HepG2 (cell line): ENCODE measurements around the gene SHISA7. TPM values are rescaled to one million over a fixed set of nuclear protein-coding genes. Genes with fewer than 3 reads are reported as not detected.

ENCODE experiments used
- AFF4 ChIP-seq: sonication (generic); formaldehyde crosslinking; IDR thresholded peaks from 2 replicates; pipeline ENCODE4 v1.4.0; 2020; ENCODE audit warnings: missing genetic modification reagents
- DMAP1 ChIP-seq: IDR thresholded peaks from 2 replicates; pipeline ENCODE4 v1.6.1; 2016
- KLF13 ChIP-seq: sonication (generic); formaldehyde crosslinking; IDR thresholded peaks from 2 replicates; pipeline ENCODE4 v1.4.0; 2020; ENCODE audit warnings: mild to moderate bottlenecking, missing genetic modification reagents
- REPIN1 ChIP-seq: sonication (generic); formaldehyde crosslinking; IDR thresholded peaks from 2 replicates; pipeline ENCODE4 v1.8.0; 2022; ENCODE audit warnings: missing genetic modification reagents, low read depth, mild to moderate bottlenecking, borderline replicate concordance
- REXO4 ChIP-seq: sonication (generic); formaldehyde crosslinking; IDR thresholded peaks from 2 replicates; pipeline ENCODE4 v1.8.0; 2022; ENCODE audit warnings: missing genetic modification reagents, mild to moderate bottlenecking, borderline replicate concordance
- SAP130 ChIP-seq: IDR thresholded peaks from 2 replicates; pipeline ENCODE4 v1.6.1; 2016; ENCODE audit warnings: low read depth
- SIX4 ChIP-seq: sonication (generic); formaldehyde crosslinking; IDR thresholded peaks from 2 replicates; pipeline ENCODE4 v1.4.0; 2020; ENCODE audit warnings: missing genetic modification reagents
- SMAD3 ChIP-seq: sonication (generic); formaldehyde crosslinking; IDR thresholded peaks from 2 replicates; pipeline ENCODE4 v1.4.0; 2020; ENCODE audit warnings: missing genetic modification reagents
- ZBTB21 ChIP-seq: sonication (generic); formaldehyde crosslinking; IDR thresholded peaks from 2 replicates; pipeline ENCODE4 v1.4.0; 2020; ENCODE audit warnings: missing genetic modification reagents
- ZNF225 ChIP-seq: sonication (generic); formaldehyde crosslinking; IDR thresholded peaks from 2 replicates; pipeline ENCODE4 v1.4.0; 2020; ENCODE audit warnings: mild to moderate bottlenecking, missing genetic modification reagents
- ZNF614 ChIP-seq: IDR thresholded peaks from 2 replicates; pipeline ENCODE4 v1.6.1; 2018; ENCODE audit warnings: missing biosample characterization, missing genetic modification reagents, inconsistent platforms, borderline replicate concordance
- ZNF619 ChIP-seq: sonication (generic); formaldehyde crosslinking; IDR thresholded peaks from 2 replicates; pipeline ENCODE4 v1.4.0; 2020; ENCODE audit warnings: mild to moderate bottlenecking, missing genetic modification reagents
- polyA plus RNA-seq, 8 experiments: library from polyadenylated mRNA; depleted of rRNA in 3 of 8; stranded (reverse) in 7 of 8; unstranded in 1 of 8; fragments of >200 nt; fragmentation: Illumina TruSeq in 4 of 8; extraction: Trizol in 4 of 8; gene quantifications; 2 replicates each; pipeline versions ENCODE4 v1.2.1 to v1.2.3, GENCODE V29; 2011 to 2016; ENCODE audit warnings: low read depth in 4 of 8, missing spikeins in 1 of 8, mixed read lengths in 1 of 8; ENCODE audit not compliant: insufficient read depth in 1 of 8
- total RNA-seq, 5 experiments: library from RNA; depleted of rRNA; stranded (reverse); fragments of >200 nt; fragmentation: Illumina TruSeq; extraction: Trizol; gene quantifications; 2 replicates each; pipeline ENCODE4 v1.2.3, GENCODE V29; 2016; ENCODE audit warnings: low read depth in 1 of 5
- TF ChIP-seq, protein P1 (sequence below): sonication (generic); formaldehyde crosslinking; IDR thresholded peaks from 2 replicates; pipeline ENCODE4 v1.4.0; 2020; ENCODE audit warnings: missing genetic modification reagents, borderline replicate concordance
- TF ChIP-seq, protein P2 (sequence below): sonication (generic); formaldehyde crosslinking; IDR thresholded peaks from 2 replicates; pipeline ENCODE4 v1.4.0; 2020; ENCODE audit warnings: missing genetic modification reagents, borderline replicate concordance
- TF ChIP-seq, protein P3 (sequence below): sonication (generic); formaldehyde crosslinking; IDR thresholded peaks from 2 replicates; pipeline ENCODE4 v1.5.0; 2020; ENCODE audit warnings: missing genetic modification reagents
- TF ChIP-seq, protein P4 (sequence below): sonication (generic); formaldehyde crosslinking; IDR thresholded peaks from 2 replicates; pipeline ENCODE4 v1.5.1; 2020; ENCODE audit warnings: mild to moderate bottlenecking, moderate library complexity, missing genetic modification reagents

SHISA7 gene
- total and polyA plus RNA-seq, 2 of the 13 experiments (the other 11 are each of a cell fraction or from before 2014, with no cell fraction given): not detected

GRCh38 chr19:55461259-55461973 is 18.3 kb upstream of the SHISA7 start, which contains the start of gene ISOC2 (continued):
- 0 out of 2 replicates have a peak, but pooled peaks have one; percentile 17 for TF ChIP-seq AFF4 (CRISPR knock-in tag)
- peak; percentile 80 for TF ChIP-seq SAP130 (CRISPR knock-in tag)
- no peak for TF ChIP-seq ZBTB21
- TF ChIP-seq, protein P1, sequence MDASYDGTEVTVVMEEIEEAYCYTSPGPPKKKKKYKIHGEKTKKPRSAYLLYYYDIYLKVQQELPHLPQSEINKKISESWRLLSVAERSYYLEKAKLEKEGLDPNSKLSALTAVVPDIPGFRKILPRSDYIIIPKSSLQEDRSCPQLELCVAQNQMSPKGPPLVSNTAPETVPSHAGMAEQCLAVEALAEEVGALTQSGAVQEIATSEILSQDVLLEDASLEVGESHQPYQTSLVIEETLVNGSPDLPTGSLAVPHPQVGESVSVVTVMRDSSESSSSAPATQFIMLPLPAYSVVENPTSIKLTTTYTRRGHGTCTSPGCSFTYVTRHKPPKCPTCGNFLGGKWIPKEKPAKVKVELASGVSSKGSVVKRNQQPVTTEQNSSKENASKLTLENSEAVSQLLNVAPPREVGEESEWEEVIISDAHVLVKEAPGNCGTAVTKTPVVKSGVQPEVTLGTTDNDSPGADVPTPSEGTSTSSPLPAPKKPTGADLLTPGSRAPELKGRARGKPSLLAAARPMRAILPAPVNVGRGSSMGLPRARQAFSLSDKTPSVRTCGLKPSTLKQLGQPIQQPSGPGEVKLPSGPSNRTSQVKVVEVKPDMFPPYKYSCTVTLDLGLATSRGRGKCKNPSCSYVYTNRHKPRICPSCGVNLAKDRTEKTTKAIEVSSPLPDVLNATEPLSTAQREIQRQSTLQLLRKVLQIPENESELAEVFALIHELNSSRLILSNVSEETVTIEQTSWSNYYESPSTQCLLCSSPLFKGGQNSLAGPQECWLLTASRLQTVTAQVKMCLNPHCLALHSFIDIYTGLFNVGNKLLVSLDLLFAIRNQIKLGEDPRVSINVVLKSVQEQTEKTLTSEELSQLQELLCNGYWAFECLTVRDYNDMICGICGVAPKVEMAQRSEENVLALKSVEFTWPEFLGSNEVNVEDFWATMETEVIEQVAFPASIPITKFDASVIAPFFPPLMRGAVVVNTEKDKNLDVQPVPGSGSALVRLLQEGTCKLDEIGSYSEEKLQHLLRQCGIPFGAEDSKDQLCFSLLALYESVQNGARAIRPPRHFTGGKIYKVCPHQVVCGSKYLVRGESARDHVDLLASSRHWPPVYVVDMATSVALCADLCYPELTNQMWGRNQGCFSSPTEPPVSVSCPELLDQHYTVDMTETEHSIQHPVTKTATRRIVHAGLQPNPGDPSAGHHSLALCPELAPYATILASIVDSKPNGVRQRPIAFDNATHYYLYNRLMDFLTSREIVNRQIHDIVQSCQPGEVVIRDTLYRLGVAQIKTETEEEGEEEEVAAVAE (CRISPR knock-in tag): peak; percentile 79; the same call in 1 of the 2 replicates
- TF ChIP-seq, protein P2, sequence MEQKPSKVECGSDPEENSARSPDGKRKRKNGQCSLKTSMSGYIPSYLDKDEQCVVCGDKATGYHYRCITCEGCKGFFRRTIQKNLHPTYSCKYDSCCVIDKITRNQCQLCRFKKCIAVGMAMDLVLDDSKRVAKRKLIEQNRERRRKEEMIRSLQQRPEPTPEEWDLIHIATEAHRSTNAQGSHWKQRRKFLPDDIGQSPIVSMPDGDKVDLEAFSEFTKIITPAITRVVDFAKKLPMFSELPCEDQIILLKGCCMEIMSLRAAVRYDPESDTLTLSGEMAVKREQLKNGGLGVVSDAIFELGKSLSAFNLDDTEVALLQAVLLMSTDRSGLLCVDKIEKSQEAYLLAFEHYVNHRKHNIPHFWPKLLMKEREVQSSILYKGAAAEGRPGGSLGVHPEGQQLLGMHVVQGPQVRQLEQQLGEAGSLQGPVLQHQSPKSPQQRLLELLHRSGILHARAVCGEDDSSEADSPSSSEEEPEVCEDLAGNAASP (CRISPR knock-in tag): 0 out of 2 replicates have a peak, but pooled peaks have one; percentile 66
- TF ChIP-seq REXO4 (CRISPR knock-in tag): no peak
- TF ChIP-seq REPIN1 (CRISPR knock-in tag): no peak; the same call in 1 of the 2 replicates
- TF ChIP-seq, protein P3, sequence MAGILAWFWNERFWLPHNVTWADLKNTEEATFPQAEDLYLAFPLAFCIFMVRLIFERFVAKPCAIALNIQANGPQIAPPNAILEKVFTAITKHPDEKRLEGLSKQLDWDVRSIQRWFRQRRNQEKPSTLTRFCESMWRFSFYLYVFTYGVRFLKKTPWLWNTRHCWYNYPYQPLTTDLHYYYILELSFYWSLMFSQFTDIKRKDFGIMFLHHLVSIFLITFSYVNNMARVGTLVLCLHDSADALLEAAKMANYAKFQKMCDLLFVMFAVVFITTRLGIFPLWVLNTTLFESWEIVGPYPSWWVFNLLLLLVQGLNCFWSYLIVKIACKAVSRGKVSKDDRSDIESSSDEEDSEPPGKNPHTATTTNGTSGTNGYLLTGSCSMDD (CRISPR knock-in tag): no peak
- peak; percentile 42; the same call in 1 of the 2 replicates for TF ChIP-seq ZNF619
- TF ChIP-seq SIX4 (CRISPR knock-in tag): no peak
- peak; percentile 78; the same call in 1 of the 2 replicates for TF ChIP-seq ZNF225 (CRISPR knock-in tag)
- no peak for TF ChIP-seq KLF13 (CRISPR knock-in tag)
- TF ChIP-seq, protein P4, sequence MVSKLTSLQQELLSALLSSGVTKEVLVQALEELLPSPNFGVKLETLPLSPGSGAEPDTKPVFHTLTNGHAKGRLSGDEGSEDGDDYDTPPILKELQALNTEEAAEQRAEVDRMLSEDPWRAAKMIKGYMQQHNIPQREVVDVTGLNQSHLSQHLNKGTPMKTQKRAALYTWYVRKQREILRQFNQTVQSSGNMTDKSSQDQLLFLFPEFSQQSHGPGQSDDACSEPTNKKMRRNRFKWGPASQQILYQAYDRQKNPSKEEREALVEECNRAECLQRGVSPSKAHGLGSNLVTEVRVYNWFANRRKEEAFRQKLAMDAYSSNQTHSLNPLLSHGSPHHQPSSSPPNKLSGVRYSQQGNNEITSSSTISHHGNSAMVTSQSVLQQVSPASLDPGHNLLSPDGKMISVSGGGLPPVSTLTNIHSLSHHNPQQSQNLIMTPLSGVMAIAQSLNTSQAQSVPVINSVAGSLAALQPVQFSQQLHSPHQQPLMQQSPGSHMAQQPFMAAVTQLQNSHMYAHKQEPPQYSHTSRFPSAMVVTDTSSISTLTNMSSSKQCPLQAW (CRISPR knock-in tag): peak; percentile 47; the same call in 1 of the 2 replicates
- TF ChIP-seq DMAP1: peak; percentile 78
- TF ChIP-seq SMAD3 (CRISPR knock-in tag): peak; percentile 55; the same call in 1 of the 2 replicates
- 0 out of 2 replicates have a peak, but pooled peaks have one; percentile 3 for TF ChIP-seq ZNF614
